Lower leg skin (tissue), 4 donors: Measurements from ENCODE around the gene CD200. TPM values are rescaled to one million over a fixed set of nuclear protein-coding genes. Genes with fewer than 3 reads are reported as not detected.

Source experiments
- DNase-seq, 2 donors: peaks; one replicate each; pipeline ENCODE4 v3.0.0-alpha.2; 2019; ENCODE audit warnings: low spot score in 2 of 2
- H3K4me3 ChIP-seq: fragments of 200-600 bp; sonication (generic); 2 replicates; pipeline ENCODE4 v1.5.1; 2017; ENCODE audit warnings: mild to moderate bottlenecking, low read depth; ENCODE audit not compliant: poor library complexity, severe bottlenecking
- CTCF ChIP-seq, 3 donors: fragments of 450-650 bp; IDR thresholded peaks; one replicate each; pipeline ENCODE4 v1.5.1; 2016; ENCODE audit warnings: antibody characterized with exemption in 3 of 3, mild to moderate bottlenecking in 3 of 3, moderate library complexity in 2 of 3
- POLR2A ChIP-seq, 2 donors: fragments of 450-650 bp; IDR thresholded peaks; one replicate each; pipeline ENCODE4 v1.6.1; 2016 to 2017; ENCODE audit warnings: antibody characterized with exemption in 2 of 2, mild to moderate bottlenecking in 1 of 2, moderate library complexity in 1 of 2
- WGBS, 2 donors: methylation state at CpG; one replicate each; pipeline ENCODE4 v1.1.5; 2018; 5-methylcytosine and 5-hydroxymethylcytosine counted together
- intact Hi-C: fragments of 100-400 bp; cut with DNase I; formaldehyde crosslinking; loops from one replicate; pipeline ENCODE4 v1.15.0; 2023; ENCODE audit warnings: low total_unique reads
- total RNA-seq, 4 donors: library from RNA; depleted of rRNA; stranded (reverse); fragments of >200 nt; gene quantifications; one replicate each; pipeline ENCODE4 v1.1.0, GENCODE V29; 2016

The CD200 gene
- total RNA-seq, 4 donors from 2014 or later: 2.7 to 8.2 (median 5.6) TPM

- intact Hi-C loops: loop anchor here (10.0 kb wide), 1 partner anchor 190 kb away; no protein-coding TSS in a partner anchor
- TF ChIP-seq CTCF (IDR thresholded peaks at IDR 0.05): no peak
- TF ChIP-seq POLR2A (IDR thresholded peaks at IDR 0.05): no peak
- whole genome bisulfite sequencing, 2 donors: 55 to 59% methylated on average over 6 of the region's 6 CpGs
- no peak for DNase-seq
- no peak overlapping the region for H3K4me3 ChIP-seq
Measured at GRCh38 chr3:112334691-112335433, 1.9 kb downstream of the CD200 start.

GRCh38 chr3:112335434-112335781 lies 2.5 kb downstream of the CD200 start:
- intact Hi-C loops: loop anchor here (10.0 kb wide), 1 partner anchor 189 kb away; no protein-coding TSS in a partner anchor
- no peak overlapping the region for H3K4me3 ChIP-seq
- WGBS, 2 donors: 95 to 98% methylated on average over 2 of the region's 2 CpGs
- no peak for DNase-seq
- TF ChIP-seq CTCF (IDR thresholded peaks at IDR 0.05) (no peak), POLR2A (IDR thresholded peaks at IDR 0.05) (no peak)

GRCh38 chr3:112338021-112338726 lies 5.2 kb downstream of the CD200 start:
- no peak for DNase-seq
- no peak overlapping the region for H3K4me3 ChIP-seq
- WGBS, 2 donors: 77% methylated on average over 6 of the region's 6 CpGs
- intact Hi-C loops: loop anchor here (10.0 kb wide), 1 partner anchor 187 kb away; no protein-coding TSS in a partner anchor
- TF ChIP-seq CTCF (IDR thresholded peaks at IDR 0.05) (no peak), POLR2A (IDR thresholded peaks at IDR 0.05) (no peak)

- no peak for DNase-seq
- H3K4me3 ChIP-seq: no peak overlapping the region
- WGBS, 2 donors: 69 to 80% methylated on average over 2 of the region's 2 CpGs
- intact Hi-C loops: loop anchor here (10.0 kb wide), 1 partner anchor 186 kb away; no protein-coding TSS in a partner anchor
- TF ChIP-seq CTCF (IDR thresholded peaks at IDR 0.05): no peak
- TF ChIP-seq POLR2A (IDR thresholded peaks at IDR 0.05): no peak
Measured at GRCh38 chr3:112338727-112339056, 5.7 kb downstream of the CD200 start.

- no peak for TF ChIP-seq POLR2A (IDR thresholded peaks at IDR 0.05)
- no peak for TF ChIP-seq CTCF (IDR thresholded peaks at IDR 0.05)
- no peak overlapping the region for H3K4me3 ChIP-seq
- DNase-seq: no peak
- intact Hi-C loops: loop anchor here (10.0 kb wide), 1 partner anchor 186 kb away; no protein-coding TSS in a partner anchor
Measured at GRCh38 chr3:112339134-112339533, 6.2 kb downstream of the CD200 start.
